Fibroblast of pulmonary artery (primary cell): Measurements from ENCODE around the gene KRTAP9-1.

ENCODE experiments used
- DNase-seq: peaks from one replicate; pipeline ENCODE4 v3.0.0-alpha.2; 2010; ENCODE audit warnings: low read depth
- H3K4me3 ChIP-seq: replicated peaks from 2 replicates; pipeline ENCODE4 v1.5.1; 2011; ENCODE audit warnings: low read depth, mild to moderate bottlenecking, control low read depth, low read length, moderate library complexity
- TF ChIP-seq, protein P1 (sequence below): IDR thresholded peaks from 2 replicates; pipeline ENCODE4 v1.5.1; 2011; ENCODE audit warnings: mild to moderate bottlenecking, control low read depth, low read length, inconsistent platforms; ENCODE audit errors: missing control alignments

KRTAP9-1 gene

DNA sequence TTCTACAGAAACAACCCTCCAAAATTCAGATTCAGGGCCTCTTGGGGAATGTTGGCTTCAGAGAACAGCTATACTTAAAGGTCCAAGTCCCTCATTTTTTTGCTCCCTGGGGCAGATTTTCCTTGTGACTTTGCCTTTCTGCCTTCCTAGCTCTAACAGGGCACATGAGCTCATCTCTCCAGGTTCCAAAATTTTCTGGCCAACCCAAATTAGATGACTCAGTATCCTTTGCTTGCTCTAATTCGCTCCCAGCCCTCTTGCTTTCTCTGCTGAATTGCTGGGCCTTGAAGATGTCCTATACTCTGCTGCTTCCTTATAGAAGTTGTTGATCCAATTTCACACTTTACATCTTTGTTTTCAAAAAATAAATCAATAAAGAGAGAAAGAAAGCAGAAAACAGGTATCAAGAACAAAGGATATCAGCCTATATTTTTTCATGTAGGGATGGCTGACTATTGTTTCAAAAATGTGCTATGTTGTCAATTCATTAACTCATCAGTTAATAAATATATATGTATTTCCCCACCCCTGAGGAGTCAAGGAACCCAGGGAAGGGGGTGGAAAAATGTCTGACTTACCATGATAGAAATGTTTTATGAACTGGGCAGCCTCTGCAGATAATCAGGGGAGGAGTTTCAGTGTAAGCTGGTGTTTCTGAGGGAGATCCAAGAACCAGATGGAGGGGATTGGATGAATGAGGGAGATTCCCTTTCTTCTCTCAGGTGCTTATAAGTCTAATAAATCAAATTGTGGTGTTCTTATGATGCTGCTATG is 10.7 kb upstream of the KRTAP9-1 start:
- TF ChIP-seq, protein P1, sequence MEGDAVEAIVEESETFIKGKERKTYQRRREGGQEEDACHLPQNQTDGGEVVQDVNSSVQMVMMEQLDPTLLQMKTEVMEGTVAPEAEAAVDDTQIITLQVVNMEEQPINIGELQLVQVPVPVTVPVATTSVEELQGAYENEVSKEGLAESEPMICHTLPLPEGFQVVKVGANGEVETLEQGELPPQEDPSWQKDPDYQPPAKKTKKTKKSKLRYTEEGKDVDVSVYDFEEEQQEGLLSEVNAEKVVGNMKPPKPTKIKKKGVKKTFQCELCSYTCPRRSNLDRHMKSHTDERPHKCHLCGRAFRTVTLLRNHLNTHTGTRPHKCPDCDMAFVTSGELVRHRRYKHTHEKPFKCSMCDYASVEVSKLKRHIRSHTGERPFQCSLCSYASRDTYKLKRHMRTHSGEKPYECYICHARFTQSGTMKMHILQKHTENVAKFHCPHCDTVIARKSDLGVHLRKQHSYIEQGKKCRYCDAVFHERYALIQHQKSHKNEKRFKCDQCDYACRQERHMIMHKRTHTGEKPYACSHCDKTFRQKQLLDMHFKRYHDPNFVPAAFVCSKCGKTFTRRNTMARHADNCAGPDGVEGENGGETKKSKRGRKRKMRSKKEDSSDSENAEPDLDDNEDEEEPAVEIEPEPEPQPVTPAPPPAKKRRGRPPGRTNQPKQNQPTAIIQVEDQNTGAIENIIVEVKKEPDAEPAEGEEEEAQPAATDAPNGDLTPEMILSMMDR = no peak
- DNase-seq = no peak

DNA sequence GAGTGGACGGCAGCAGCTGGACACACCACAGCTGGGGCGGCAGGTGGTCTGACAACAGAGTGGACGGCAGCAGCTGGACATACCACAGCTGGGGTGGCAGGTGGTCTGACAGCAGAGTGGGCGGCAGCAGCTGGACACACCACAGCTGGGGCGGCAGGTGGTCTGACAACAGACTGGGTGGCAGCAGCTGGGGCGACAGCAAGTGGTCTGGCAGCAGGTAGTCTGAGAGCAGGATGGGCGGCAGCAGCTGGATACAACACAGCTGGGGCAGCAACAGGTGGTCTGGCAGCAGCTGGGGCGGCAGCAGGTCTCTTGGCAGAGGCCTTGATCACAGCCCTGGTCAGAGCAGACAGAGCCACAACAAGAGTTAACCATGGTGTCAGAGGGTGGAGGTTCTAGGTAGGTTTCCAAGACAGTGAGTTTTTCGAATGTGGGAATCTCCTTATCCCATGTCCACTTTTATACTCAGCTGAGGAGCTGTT is 5.2 kb upstream of the KRTAP9-1 start, which contains the start of gene KRTAP4-1:
Gene KRTAP4-1 (minus strand): TSS at position 432 of the 482 bp plus-strand sequence. CDS start 57 bp downstream, at position 375.
- TF ChIP-seq, protein P1 = no peak
- no peak for DNase-seq
- H3K4me3 ChIP-seq = no peak within 1 kb of the TSS

More for the DNA sequence above, 10.7 kb upstream of the KRTAP9-1 start:
- H3K4me3 ChIP-seq = no peak overlapping the region

DNA sequence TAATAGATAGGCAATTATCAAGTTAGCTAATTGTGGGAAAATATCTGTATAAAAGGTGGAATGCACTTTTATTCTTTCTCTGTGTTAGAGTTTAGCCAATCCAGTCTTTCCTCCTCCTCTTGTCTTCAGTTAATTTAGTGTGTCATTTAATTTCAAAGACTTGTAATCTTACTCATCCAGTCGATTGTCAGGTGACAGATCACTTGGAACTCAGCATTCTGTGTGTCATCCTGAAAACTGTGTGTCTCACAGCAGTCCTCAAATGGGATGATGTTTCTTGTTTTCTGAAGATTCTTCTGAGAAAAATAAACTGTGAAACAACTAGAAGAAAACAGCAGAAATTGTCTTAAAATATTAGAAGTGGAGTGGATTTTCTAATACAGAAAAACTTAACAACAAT is 4.7 kb upstream of the KRTAP9-1 start:
- no peak overlapping the region for H3K4me3 ChIP-seq
- TF ChIP-seq, protein P1 = no peak
- DNase-seq = no peak

DNA sequence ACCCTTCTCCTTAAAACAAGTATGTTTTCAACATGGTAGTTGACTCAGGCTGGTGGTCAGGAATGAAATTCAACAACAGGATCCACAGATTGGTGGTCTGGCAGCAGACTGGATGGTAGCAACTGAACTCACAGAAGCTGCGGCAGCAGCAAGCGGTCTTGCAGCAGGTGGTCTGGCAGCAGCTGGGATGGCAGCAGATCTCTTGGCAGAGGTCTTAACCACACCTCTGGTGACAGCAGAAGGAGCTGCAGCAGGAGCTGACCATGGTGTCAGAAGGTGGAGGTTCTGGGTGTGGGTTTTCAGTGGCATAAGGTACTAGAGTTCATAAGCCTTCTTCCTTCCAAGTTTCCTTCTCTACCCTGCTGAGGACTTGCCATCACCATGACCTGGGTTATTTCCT is 2.8 kb upstream of the KRTAP9-1 start:
- TF ChIP-seq, protein P1 = no peak

DNA sequence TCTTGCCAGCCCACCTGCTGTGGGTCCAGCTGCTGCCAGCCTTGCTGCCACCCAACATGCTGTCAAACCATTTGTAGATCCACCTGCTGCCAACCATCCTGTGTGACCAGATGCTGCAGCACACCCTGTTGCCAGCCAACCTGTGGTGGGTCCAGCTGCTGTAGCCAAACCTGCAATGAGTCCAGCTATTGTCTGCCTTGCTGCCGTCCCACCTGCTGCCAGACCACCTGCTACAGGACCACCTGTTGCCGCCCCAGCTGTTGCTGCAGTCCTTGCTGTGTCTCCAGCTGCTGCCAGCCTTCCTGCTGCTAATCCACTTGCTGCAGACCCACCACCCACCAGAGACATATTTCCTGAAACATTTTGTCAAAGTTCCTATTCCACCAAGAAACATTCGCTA is 641 bp downstream of the KRTAP9-1 start:
- TF ChIP-seq, protein P1 = no peak
- DNase-seq = no peak
- no peak overlapping the region for H3K4me3 ChIP-seq

More for the DNA sequence above, 2.8 kb upstream of the KRTAP9-1 start:
- DNase-seq = no peak
- H3K4me3 ChIP-seq = no peak overlapping the region

DNA sequence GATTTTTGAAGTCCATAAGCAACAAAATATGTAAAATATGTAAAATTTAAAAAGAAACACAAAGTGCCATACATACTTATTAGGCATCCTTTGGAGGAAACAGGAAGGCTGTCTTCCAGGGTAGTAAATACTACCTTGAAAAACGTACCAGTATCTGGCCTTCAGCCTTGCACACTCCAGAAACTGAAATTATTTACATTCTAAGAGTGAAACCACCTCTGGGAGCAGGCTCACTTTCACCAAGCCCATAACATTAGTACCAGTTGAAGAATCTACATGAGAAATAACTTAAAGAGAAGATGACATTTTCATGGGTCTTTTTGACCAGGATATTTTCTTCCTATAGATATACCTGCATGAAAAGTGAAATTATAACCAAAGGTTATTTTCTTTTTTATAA is 6.4 kb downstream of the KRTAP9-1 start:
- TF ChIP-seq, protein P1 = no peak
- no peak for DNase-seq
- no peak overlapping the region for H3K4me3 ChIP-seq
